ENCODE results near the gene MLYCD. TPM values are rescaled to one million over a fixed set of nuclear protein-coding genes. Genes with fewer than 3 reads are reported as not detected.

Gene MLYCD
- total and polyA plus RNA-seq, 7 donors: 8.3 to 21.6 (median 14.7) TPM

GRCh38 chr16:83964684-83965443 lies 65.9 kb downstream of the MLYCD start:
- Histone ChIP-seq H3K9me3 (no peaks in the 10 kb centered on the region), H3K27ac (no peak overlapping the region), H3K27me3 (ENCODE audit: insufficient read depth in 3 of 3, low read length in 2 of 3) (no peaks in the 10 kb centered on the region), H3K4me3 (no peak overlapping the region), H3K36me3 (ENCODE audit: insufficient read depth in 1 of 2, low read depth in 1 of 2) (peaks cover 12 to 66% of the 10 kb centered on the region in 2 donors), H3K4me1 (no peaks in the 10 kb centered on the region)
- WGBS, 3 donors: 90 to 95% (median 92%) methylated on average over 23 to 26 of the region's 26 CpGs
- no peak for ATAC-seq
- no peak for TF ChIP-seq CTCF (IDR thresholded peaks at IDR 0.05)
- DNase-seq: peak in 1 of 2 donors; percentile 16
- intact Hi-C loops (cut with DNase I): loop anchor here (5.0 to 10.0 kb wide), 3 partner anchors 77 to 220 kb away; partner anchors contain the start of genes SLC38A8 (in 1 of the 2) and TAF1C (in 1 of the 2)

GRCh38 chr16:83965444-83966152 lies 66.7 kb downstream of the MLYCD start:
- H3K27me3 ChIP-seq (ENCODE audit: insufficient read depth in 3 of 3, low read length in 2 of 3): no peaks in the 10 kb centered on the region
- no peaks in the 10 kb centered on the region for H3K9me3 ChIP-seq
- intact Hi-C loops (cut with DNase I): loop anchor here (5.0 to 10.0 kb wide), 3 partner anchors 77 to 219 kb away; partner anchors contain the start of genes SLC38A8 (in 1 of the 2) and TAF1C (in 1 of the 2)
- H3K4me1 ChIP-seq: no peaks in the 10 kb centered on the region
- 88 to 91% (median 90%) methylated on average over 27 to 36 of the region's 36 CpGs for WGBS, 3 donors
- DNase-seq (peak in 1 of 2 donors; percentile 18), ATAC-seq (peak in 1 of 4 donors; percentile 3)
- no peak overlapping the region for H3K4me3 ChIP-seq
- no peak for TF ChIP-seq CTCF (IDR thresholded peaks at IDR 0.05)
- H3K27ac ChIP-seq: no peak overlapping the region
- peaks cover 11 to 59% of the 10 kb centered on the region in 2 donors for H3K36me3 ChIP-seq (ENCODE audit: insufficient read depth in 1 of 2, low read depth in 1 of 2)

GRCh38 chr16:83966153-83966696 lies 67.3 kb downstream of the MLYCD start:
- Histone ChIP-seq H3K27ac (no peak overlapping the region), H3K4me1 (no peaks in the 10 kb centered on the region), H3K9me3 (no peaks in the 10 kb centered on the region), H3K27me3 (ENCODE audit: insufficient read depth in 3 of 3, low read length in 2 of 3) (no peaks in the 10 kb centered on the region), H3K36me3 (ENCODE audit: insufficient read depth in 1 of 2, low read depth in 1 of 2) (peaks cover 9 to 53% of the 10 kb centered on the region in 2 donors), H3K4me3 (no peak overlapping the region)
- intact Hi-C loops (cut with DNase I): loop anchor here (5.0 to 10.0 kb wide), 3 partner anchors 76 to 219 kb away; partner anchors contain the start of genes SLC38A8 (in 1 of the 2) and TAF1C (in 1 of the 2)
- ATAC-seq: no peak
- no peak for TF ChIP-seq CTCF (IDR thresholded peaks at IDR 0.05)
- 88 to 99% (median 94%) methylated on average over 10 to 13 of the region's 13 CpGs for WGBS, 3 donors
- DNase-seq: peak in 1 of 2 donors; percentile 13

- no peak for DNase-seq
- no peak for TF ChIP-seq CTCF (IDR thresholded peaks at IDR 0.05)
- Histone ChIP-seq H3K27me3 (ENCODE audit: insufficient read depth in 3 of 3, low read length in 2 of 3) (no peaks in the 10 kb centered on the region), H3K36me3 (ENCODE audit: insufficient read depth in 1 of 2, low read depth in 1 of 2) (peaks cover 9 to 44% of the 10 kb centered on the region in 2 donors), H3K9me3 (no peaks in the 10 kb centered on the region), H3K4me1 (no peaks in the 10 kb centered on the region), H3K27ac (no peak overlapping the region), H3K4me3 (no peak overlapping the region)
- ATAC-seq: no peak
- WGBS, 3 donors: 59 to 88% (median 60%) methylated on average over 2 of the region's 2 CpGs
- intact Hi-C loops (cut with DNase I): loop anchor here (5.0 to 10.0 kb wide), 3 partner anchors 75 to 218 kb away; partner anchors contain the start of genes SLC38A8 (in 1 of the 2) and TAF1C (in 1 of the 2)
Measured at GRCh38 chr16:83967091-83967490, 68.2 kb downstream of the MLYCD start.
